IMR-90 (cell line): ENCODE measurements around the gene GFRA3. TPM values are rescaled to one million over a fixed set of nuclear protein-coding genes. Genes with fewer than 3 reads are reported as not detected.

Experiments used
- ATAC-seq: fragments of 200-7000 bp; cut with Tn5 transposase; 2 replicates; pipeline ENCODE4 v1.9.1; 2020; ENCODE audit warnings: low read depth, mild to moderate bottlenecking, moderate library complexity
- BruUV-seq: library from RNA; stranded (reverse); fragments of 400-500 nt; replicated peaks from 2 replicates; lab custom pipeline; 2021; lab: Mats Ljungman, UMichigan
- CTCF ChIA-PET: fragments of 300-600 bp; formaldehyde crosslinking; extraction: SDS; loops from one replicate; lab custom pipeline; 2021; ENCODE audit warnings: antibody characterized with exemption; lab: Yijun Ruan, JAX
- POLR2A ChIA-PET: fragments of 300-600 bp; sonication (Branson Sonifier 250); formaldehyde crosslinking; loops from one replicate; lab custom pipeline; 2022; ENCODE audit warnings: antibody characterized with exemption; ENCODE audit not compliant: unreplicated experiment; lab: Charles Lee
- DNase-seq: peaks from one replicate; pipeline ENCODE4 v3.0.0; 2013
- H2AFZ ChIP-seq: replicated peaks from 2 replicates; pipeline ENCODE3; 2013; ENCODE audit warnings: low read length, mild to moderate bottlenecking; ENCODE audit not compliant: poor library complexity
- H2AK5ac ChIP-seq: 2 replicates; pipeline ENCODE4 v1.6.1; 2013; ENCODE audit warnings: low read depth, low read length, inconsistent platforms
- H2AK9ac ChIP-seq: replicated peaks from 2 replicates; pipeline ENCODE3; 2013; ENCODE audit warnings: mild to moderate bottlenecking, low read depth, low read length, moderate library complexity; ENCODE audit not compliant: poor library complexity
- H2BK120ac ChIP-seq: 2 replicates; pipeline ENCODE4 v1.6.1; 2013; ENCODE audit warnings: low read depth, low read length, inconsistent platforms
- H2BK15ac ChIP-seq: 3 replicates; pipeline ENCODE4 v1.6.1; 2013; ENCODE audit warnings: low read depth, low read length, inconsistent platforms
- H2BK20ac ChIP-seq: 2 replicates; pipeline ENCODE4 v1.6.1; 2013; ENCODE audit warnings: low read depth, mild to moderate bottlenecking, inconsistent platforms, low read length, moderate library complexity
- H2BK5ac ChIP-seq: 2 replicates; pipeline ENCODE4 v1.6.1; 2013; ENCODE audit warnings: mild to moderate bottlenecking, low read depth, low read length, inconsistent platforms; ENCODE audit not compliant: poor library complexity, severe bottlenecking
- H3K14ac ChIP-seq: replicated peaks from 2 replicates; pipeline ENCODE4 v1.6.1; 2013; ENCODE audit warnings: low read depth, low read length, inconsistent platforms
- H3K18ac ChIP-seq: 2 replicates; pipeline ENCODE4 v1.6.1; 2013; ENCODE audit warnings: low read depth, low read length, control low read depth
- H3K23ac ChIP-seq: 2 replicates; pipeline ENCODE4 v1.6.1; 2013; ENCODE audit warnings: low read depth, low read length, inconsistent platforms
- H3K27ac ChIP-seq: 2 replicates; pipeline ENCODE4 v1.5.1; 2013; ENCODE audit warnings: mild to moderate bottlenecking, control low read depth, low read length; ENCODE audit not compliant: insufficient read depth
- H3K27me3 ChIP-seq: 2 replicates; pipeline ENCODE4 v1.6.1; 2013; ENCODE audit warnings: low read length; ENCODE audit not compliant: control insufficient read depth, insufficient read depth
- H3K36me3 ChIP-seq: 2 replicates; pipeline ENCODE4 v1.6.1; 2013; ENCODE audit warnings: low read length, mixed read lengths; ENCODE audit not compliant: control insufficient read depth, insufficient read depth
- H3K4ac ChIP-seq: 2 replicates; pipeline ENCODE4 v1.6.1; 2013; ENCODE audit warnings: low read depth, low read length, inconsistent platforms
- H3K4me1 ChIP-seq: 2 replicates; pipeline ENCODE4 v1.6.1; 2013; ENCODE audit warnings: low read length, mixed read lengths; ENCODE audit not compliant: control insufficient read depth, insufficient read depth
- H3K4me2 ChIP-seq: 2 replicates; pipeline ENCODE4 v1.6.1; 2013; ENCODE audit warnings: low read depth, mild to moderate bottlenecking, control low read depth, low read length, moderate library complexity
- H3K4me3 ChIP-seq: 2 replicates; pipeline ENCODE4 v1.5.1; 2013; ENCODE audit warnings: low read depth, mild to moderate bottlenecking, control low read depth, low read length, moderate library complexity; ENCODE audit not compliant: insufficient read depth
- H3K56ac ChIP-seq: 2 replicates; pipeline ENCODE4 v1.6.1; 2013; ENCODE audit warnings: low read length, inconsistent platforms; ENCODE audit not compliant: insufficient read depth; ENCODE audit errors: extremely low read depth
- H3K79me1 ChIP-seq, 2 experiments: 2 replicates each; pipeline ENCODE4 v1.6.1; 2013; ENCODE audit warnings: low read length in 2 of 2, inconsistent platforms in 1 of 2, low read depth in 1 of 2
- H3K9ac ChIP-seq: 2 replicates; pipeline ENCODE4 v1.6.1; 2013; ENCODE audit warnings: low read depth, low read length, control low read depth
- H3K9me1 ChIP-seq: 2 replicates; pipeline ENCODE4 v1.6.1; 2013; ENCODE audit warnings: low read length, inconsistent platforms; ENCODE audit not compliant: insufficient read depth
- H3K9me3 ChIP-seq: 2 replicates; pipeline ENCODE4 v1.6.1; 2013; ENCODE audit warnings: low read length; ENCODE audit not compliant: control insufficient read depth, insufficient read depth
- H4K20me1 ChIP-seq: 2 replicates; pipeline ENCODE4 v1.6.1; 2013; ENCODE audit warnings: low read length, inconsistent platforms; ENCODE audit not compliant: insufficient read depth
- H4K5ac ChIP-seq: 2 replicates; pipeline ENCODE4 v1.6.1; 2013; ENCODE audit warnings: mild to moderate bottlenecking, low read depth, low read length, control low read depth
- H4K8ac ChIP-seq, 2 experiments: 2 replicates each; pipeline ENCODE4 v1.6.1; 2013; ENCODE audit warnings: low read depth in 2 of 2, low read length in 2 of 2, control low read depth in 1 of 2, inconsistent platforms in 1 of 2
- H4K91ac ChIP-seq: 2 replicates; pipeline ENCODE4 v1.6.1; 2013; ENCODE audit warnings: low read depth, low read length, inconsistent platforms; ENCODE audit not compliant: insufficient read depth
- ELK1 ChIP-seq: fragments of 150-350 bp; IDR thresholded peaks from 2 replicates; pipeline ENCODE4 v1.6.1; 2016; ENCODE audit warnings: low read depth, mild to moderate bottlenecking, low read length, moderate library complexity, borderline replicate concordance
- FOS ChIP-seq: fragments of 150-350 bp; IDR thresholded peaks from 2 replicates; pipeline ENCODE4 v1.6.1; 2016; ENCODE audit warnings: low read depth, low read length
- MAZ ChIP-seq: IDR thresholded peaks from 2 replicates; pipeline ENCODE4 v1.6.1; 2012; ENCODE audit warnings: low read depth, mild to moderate bottlenecking, low read length, improper control_type of control experiment, moderate library complexity, borderline replicate concordance
- MXI1 ChIP-seq: IDR thresholded peaks from 2 replicates; pipeline ENCODE4 v1.6.1; 2012; ENCODE audit warnings: low read depth, mild to moderate bottlenecking, low read length, moderate library complexity, borderline replicate concordance
- POLR2A ChIP-seq: IDR thresholded peaks from 2 replicates; pipeline ENCODE4 v1.6.1; 2012; ENCODE audit warnings: mild to moderate bottlenecking, low read depth, low read length
- RCOR1 ChIP-seq: IDR thresholded peaks from 2 replicates; pipeline ENCODE4 v1.6.1; 2012; ENCODE audit warnings: mild to moderate bottlenecking, low read length, improper control_type of control experiment; ENCODE audit not compliant: insufficient replicate concordance
- dilution Hi-C: fragments of 300-500 bp; cut with HindIII; formaldehyde crosslinking; loops from one replicate; pipeline ENCODE4 v1.14.3; 2018; ENCODE audit warnings: low sequenced_read_pairs; ENCODE audit not compliant: unreplicated experiment
- in situ Hi-C: fragments of 300-500 bp; cut with MboI; formaldehyde crosslinking; loops from 3 replicates; pipeline ENCODE4 v1.14.3; 2019; ENCODE audit warnings: low sequenced_read_pairs, inconsistent platforms, mixed read lengths
- intact Hi-C: fragments of 100-400 bp; cut with micrococcal nuclease; formaldehyde crosslinking; loops from 2 replicates; pipeline ENCODE4 v1.10.0; 2022
- polyA plus RNA-seq, 3 experiments: library from polyadenylated mRNA; depleted of rRNA; stranded (reverse); fragments of >200 nt; gene quantifications; 2 replicates each; pipeline ENCODE4 v1.2.3, GENCODE V29; 2012; ENCODE audit warnings: low replicate concordance in 1 of 3
- total RNA-seq: library from RNA; depleted of rRNA; stranded (reverse); fragments of >200 nt; gene quantifications from 2 replicates; pipeline ENCODE4 v1.2.3, GENCODE V29; 2012
- TF ChIP-seq, protein P1 (sequence below): fragments of 150-350 bp; IDR thresholded peaks from 2 replicates; pipeline ENCODE4 v1.6.1; 2017; ENCODE audit warnings: mild to moderate bottlenecking, antibody characterized with exemption, low read length, low read depth

Gene GFRA3
- total and polyA plus RNA-seq, 2 of the 4 experiments (the other 2 are of a cell fraction), result not detected

GRCh38 chr5:138230261-138230660 lies 44.2 kb downstream of the GFRA3 start:
- POLR2A ChIA-PET, result no interaction called here
- dilution Hi-C loops, result no loop called here

More at GRCh38 chr5:138230261-138230660, 44.2 kb downstream of the GFRA3 start:
- no peak overlapping the region for H3K4ac ChIP-seq
- CTCF ChIA-PET, result interaction anchor here (0.7 kb wide), 1 partner anchor 96 kb away, joined by 4 read pairs; no protein-coding TSS in a partner anchor
- no peaks in the 10 kb centered on the region for H3K79me1 ChIP-seq
- H3K23ac ChIP-seq, result no peak overlapping the region
- H3K56ac ChIP-seq, result no peak overlapping the region
- H4K91ac ChIP-seq, result no peak overlapping the region
- in situ Hi-C loops (no loop called here), intact Hi-C loops (no loop called here)
- H2AFZ ChIP-seq, result no peak overlapping the region
- H2BK120ac ChIP-seq, result no peak overlapping the region
- H3K27me3 ChIP-seq, result peaks cover 3% of the 10 kb centered on the region; the same call in 1 of the 2 replicates
- no peak overlapping the region for H2BK20ac ChIP-seq
- H4K5ac ChIP-seq, result no peak overlapping the region
- no peak overlapping the region for H3K9ac ChIP-seq
- H4K20me1 ChIP-seq, result no peaks in the 10 kb centered on the region
- no peak overlapping the region for H3K4me3 ChIP-seq
- H2BK5ac ChIP-seq, result no peak overlapping the region
- TF ChIP-seq RCOR1, result no peak
- TF ChIP-seq ELK1, result no peak
- no peak for TF ChIP-seq MAZ
- no peak for TF ChIP-seq FOS
- TF ChIP-seq POLR2A, result no peak
- TF ChIP-seq MXI1, result no peak
- TF ChIP-seq, protein P1, sequence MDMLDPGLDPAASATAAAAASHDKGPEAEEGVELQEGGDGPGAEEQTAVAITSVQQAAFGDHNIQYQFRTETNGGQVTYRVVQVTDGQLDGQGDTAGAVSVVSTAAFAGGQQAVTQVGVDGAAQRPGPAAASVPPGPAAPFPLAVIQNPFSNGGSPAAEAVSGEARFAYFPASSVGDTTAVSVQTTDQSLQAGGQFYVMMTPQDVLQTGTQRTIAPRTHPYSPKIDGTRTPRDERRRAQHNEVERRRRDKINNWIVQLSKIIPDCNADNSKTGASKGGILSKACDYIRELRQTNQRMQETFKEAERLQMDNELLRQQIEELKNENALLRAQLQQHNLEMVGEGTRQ, result no peak
- H2AK5ac ChIP-seq, result no peak overlapping the region
- no peaks in the 10 kb centered on the region for H3K36me3 ChIP-seq
- DNase-seq (peak; percentile 5), ATAC-seq (no peak)
- no peak overlapping the region for H3K4me2 ChIP-seq
- H2BK15ac ChIP-seq, result no peak overlapping the region
- no peak overlapping the region for H2AK9ac ChIP-seq
- H3K27ac ChIP-seq, result no peak overlapping the region
- no peaks in the 10 kb centered on the region for H3K4me1 ChIP-seq
- no peak overlapping the region for H3K18ac ChIP-seq
- H4K8ac ChIP-seq, result no peak overlapping the region
- no TSS peak for BruUV-seq
- no peaks in the 10 kb centered on the region for H3K9me1 ChIP-seq
- no peak overlapping the region for H3K14ac ChIP-seq
- peaks cover 7% of the 10 kb centered on the region for H3K9me3 ChIP-seq
